Measurements from ENCODE around the gene DDX6.

DNA sequence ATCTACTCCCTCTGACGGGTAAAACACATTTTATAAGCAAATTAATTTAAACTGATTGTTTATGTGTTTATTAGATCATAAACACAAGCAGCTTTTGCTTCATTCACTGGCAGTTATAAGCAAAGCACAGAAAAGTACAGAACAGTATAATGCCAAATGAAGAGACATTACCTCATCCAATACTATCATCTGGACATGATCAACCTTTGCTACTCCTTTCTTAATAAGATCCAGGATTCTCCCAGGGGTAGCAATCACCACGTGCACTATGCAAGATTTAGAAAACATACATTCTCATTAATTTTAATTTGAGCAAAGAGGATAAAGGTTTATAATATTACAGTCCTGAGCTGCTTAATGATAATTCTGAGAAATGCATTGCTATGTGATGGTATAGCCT, 27.9 kb downstream of the DDX6 start:
- TF ChIP-seq, protein P1, sequence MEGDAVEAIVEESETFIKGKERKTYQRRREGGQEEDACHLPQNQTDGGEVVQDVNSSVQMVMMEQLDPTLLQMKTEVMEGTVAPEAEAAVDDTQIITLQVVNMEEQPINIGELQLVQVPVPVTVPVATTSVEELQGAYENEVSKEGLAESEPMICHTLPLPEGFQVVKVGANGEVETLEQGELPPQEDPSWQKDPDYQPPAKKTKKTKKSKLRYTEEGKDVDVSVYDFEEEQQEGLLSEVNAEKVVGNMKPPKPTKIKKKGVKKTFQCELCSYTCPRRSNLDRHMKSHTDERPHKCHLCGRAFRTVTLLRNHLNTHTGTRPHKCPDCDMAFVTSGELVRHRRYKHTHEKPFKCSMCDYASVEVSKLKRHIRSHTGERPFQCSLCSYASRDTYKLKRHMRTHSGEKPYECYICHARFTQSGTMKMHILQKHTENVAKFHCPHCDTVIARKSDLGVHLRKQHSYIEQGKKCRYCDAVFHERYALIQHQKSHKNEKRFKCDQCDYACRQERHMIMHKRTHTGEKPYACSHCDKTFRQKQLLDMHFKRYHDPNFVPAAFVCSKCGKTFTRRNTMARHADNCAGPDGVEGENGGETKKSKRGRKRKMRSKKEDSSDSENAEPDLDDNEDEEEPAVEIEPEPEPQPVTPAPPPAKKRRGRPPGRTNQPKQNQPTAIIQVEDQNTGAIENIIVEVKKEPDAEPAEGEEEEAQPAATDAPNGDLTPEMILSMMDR (IDR thresholded peaks at IDR 0.05; ENCODE audit: low read depth, low read length, poor library complexity, severe bottlenecking): no peak
- TF ChIP-seq EZH2phosphoT487 (IDR thresholded peaks at IDR 0.05; ENCODE audit: borderline replicate concordance, low read length): no peak
